Aorta (tissue), 5 donors: Measurements from ENCODE around the gene PARP3. TPM values are rescaled to one million over a fixed set of nuclear protein-coding genes. Genes with fewer than 3 reads are reported as not detected.
A peak's percentile ranks its signal among the peaks of the same experiment; 100 is the strongest.

Source experiments
- ATAC-seq: fragments of 200-7000 bp; cut with Tn5 transposase; one replicate; pipeline ENCODE4 v1.9.1; 2022; ENCODE audit warnings: moderate library complexity; ENCODE audit not compliant: low FRiP score
- DNase-seq, 2 donors: peaks; one replicate each; pipeline ENCODE4 v3.0.0-alpha.2; 2020
- H3K27ac ChIP-seq, 2 donors: one replicate each; pipeline ENCODE4 v1.5.1; 2013; ENCODE audit warnings: low read length in 2 of 2, mild to moderate bottlenecking in 2 of 2, moderate library complexity in 2 of 2, control low read depth in 1 of 2, inconsistent platforms in 1 of 2, low read depth in 1 of 2
- H3K27me3 ChIP-seq, 2 donors: one replicate each; pipeline ENCODE4 v1.6.1; 2013; ENCODE audit warnings: control low read depth in 1 of 2, low read length in 1 of 2, mild to moderate bottlenecking in 1 of 2, moderate library complexity in 1 of 2; ENCODE audit not compliant: insufficient read depth in 2 of 2, control insufficient read depth in 1 of 2
- H3K36me3 ChIP-seq, 2 donors: one replicate each; pipeline ENCODE4 v1.6.1; 2013; ENCODE audit warnings: control low read depth in 1 of 2, low read length in 1 of 2, mild to moderate bottlenecking in 1 of 2; ENCODE audit not compliant: insufficient read depth in 2 of 2, control insufficient read depth in 1 of 2
- H3K4me1 ChIP-seq, 2 donors: one replicate each; pipeline ENCODE4 v1.6.1; 2013; ENCODE audit warnings: low read length in 2 of 2, control low read depth in 1 of 2, mild to moderate bottlenecking in 1 of 2, moderate library complexity in 1 of 2; ENCODE audit not compliant: insufficient read depth in 2 of 2, control insufficient read depth in 1 of 2
- H3K4me3 ChIP-seq, 2 donors: one replicate each; pipeline ENCODE4 v1.5.1; 2013; ENCODE audit warnings: low read length in 2 of 2, control low read depth in 1 of 2, mild to moderate bottlenecking in 1 of 2
- H3K9me3 ChIP-seq: one replicate; pipeline ENCODE4 v1.6.1; 2013; ENCODE audit warnings: mild to moderate bottlenecking, low read length; ENCODE audit not compliant: control insufficient read depth
- WGBS, 2 donors: extraction: QIAGEN DNeasy Blood & Tissue Kit; methylation state at CpG; one replicate each; pipeline ENCODE4 v1.1.7; 2013; 5-methylcytosine and 5-hydroxymethylcytosine counted together
- intact Hi-C, 2 donors: fragments of 100-400 bp; cut with DNase I; formaldehyde crosslinking; loops; one replicate each; pipeline versions ENCODE4 v1.14.2 to v1.15.0; 2022
- polyA plus RNA-seq, 2 donors: library from polyadenylated mRNA; stranded (reverse); fragments of 200-250 nt; gene quantifications; one replicate each; pipeline ENCODE4 v1.2.3, GENCODE V29; 2013
- total RNA-seq, 2 donors: library from RNA; stranded (reverse); fragmentation: NEBNext Ultra II Directional; extraction: Animal tissue kit (Norgen Biotek cat#: 25700); gene quantifications; one replicate each; pipeline ENCODE4 v1.2.1, GENCODE V29; 2021
- donor health status: healthy with polysubstance abuse.
- donor health status: Bipolar disorder and iron deficiency.
- donor health status: DM: no; HTN: no; CAD: no.
- donor health status: DM: no; HTN: no; CAD: no.
- donor health status: DM: yes; HTN: yes; CAD: no.

Gene PARP3
- total and polyA plus RNA-seq, 4 donors = 11.0 to 35.0 (median 14.9) TPM

- no peak overlapping the region for H3K27ac ChIP-seq
- no peaks in the 10 kb centered on the region for H3K9me3 ChIP-seq
- DNase-seq (peak in 1 of 2 donors; percentile 46), ATAC-seq (no peak)
- intact Hi-C loops = no loop called here
- H3K36me3 ChIP-seq = peaks cover 0 to 8% of the 10 kb centered on the region in 2 donors
- H3K4me3 ChIP-seq = no peak overlapping the region
- no peaks in the 10 kb centered on the region for H3K27me3 ChIP-seq
- 91 to 92% methylated on average over 9 of the region's 9 CpGs for WGBS, 2 donors
- no peaks in the 10 kb centered on the region for H3K4me1 ChIP-seq
Observed at GRCh38 chr3:51938780-51939425, 3.3 kb upstream of the PARP3 start.

- Histone ChIP-seq H3K4me3 (peak overlapping the region; percentile 64 to 72), H3K27me3 (no peaks in the 10 kb centered on the region), H3K27ac (no peak overlapping the region), H3K9me3 (no peaks in the 10 kb centered on the region), H3K4me1 (no peaks in the 10 kb centered on the region), H3K36me3 (peaks cover 0 to 2% of the 10 kb centered on the region in 2 donors)
- DNase-seq (peak in 1 of 2 donors; percentile 49), ATAC-seq (no peak)
- 30 to 34% methylated on average over 13 of the region's 13 CpGs for WGBS, 2 donors
- intact Hi-C loops = no loop called here
Observed at GRCh38 chr3:51940648-51941462, 1.3 kb upstream of the PARP3 start.

GRCh38 chr3:51941463-51941797 lies 733 bp upstream of the PARP3 start:
- 0% methylated on average over 19 to 20 of the region's 20 CpGs for WGBS, 2 donors
- Histone ChIP-seq H3K9me3 (no peaks in the 10 kb centered on the region), H3K27ac (no peak overlapping the region), H3K4me1 (no peaks in the 10 kb centered on the region), H3K4me3 (peak overlapping the region; percentile 64 to 72), H3K27me3 (no peaks in the 10 kb centered on the region), H3K36me3 (peaks cover 0 to 2% of the 10 kb centered on the region in 2 donors)
- ATAC-seq (no peak), DNase-seq (no peak)
- intact Hi-C loops = no loop called here

- intact Hi-C loops = loop anchor here in 1 of 2 donors (1.0 kb wide), 1 partner anchor 31 kb away; the partner anchor contains the start of gene ABHD14B
- H3K4me1 ChIP-seq = no peaks in the 10 kb centered on the region
- peak overlapping the region; percentile 83 to 94 for H3K27ac ChIP-seq
- no peaks in the 10 kb centered on the region for H3K36me3 ChIP-seq
- H3K4me3 ChIP-seq = peak overlapping the region; percentile 19 to 38
- WGBS, 2 donors = 42 to 43% methylated on average over 17 of the region's 17 CpGs
- no peaks in the 10 kb centered on the region for H3K9me3 ChIP-seq
- DNase-seq (peak; percentile 79 to 88), ATAC-seq (peak; percentile 28)
- H3K27me3 ChIP-seq = no peaks in the 10 kb centered on the region
Observed at GRCh38 chr3:51942603-51943450, 664 bp downstream of the PARP3 start.

GRCh38 chr3:51943451-51944391 lies 1.6 kb downstream of the PARP3 start:
- intact Hi-C loops = no loop called here
- no peak overlapping the region for H3K4me3 ChIP-seq
- no peaks in the 10 kb centered on the region for H3K36me3 ChIP-seq
- WGBS, 2 donors = 96 to 97% methylated on average over 21 of the region's 21 CpGs
- H3K4me1 ChIP-seq = no peaks in the 10 kb centered on the region
- no peaks in the 10 kb centered on the region for H3K27me3 ChIP-seq
- no peak overlapping the region for H3K27ac ChIP-seq
- ATAC-seq = no peak
- H3K9me3 ChIP-seq = no peaks in the 10 kb centered on the region
- peak; percentile 57 to 73 for DNase-seq

GRCh38 chr3:51944451-51945021 lies 2.4 kb downstream of the PARP3 start:
- intact Hi-C loops = no loop called here
- no peaks in the 10 kb centered on the region for H3K27me3 ChIP-seq
- ATAC-seq (no peak), DNase-seq (peak; percentile 41 to 75)
- H3K4me1 ChIP-seq = no peaks in the 10 kb centered on the region
- whole genome bisulfite sequencing, 2 donors = 85 to 91% methylated on average over 11 of the region's 11 CpGs
- H3K27ac ChIP-seq = no peak overlapping the region
- no peak overlapping the region for H3K4me3 ChIP-seq
- H3K36me3 ChIP-seq = no peaks in the 10 kb centered on the region
- H3K9me3 ChIP-seq = no peaks in the 10 kb centered on the region

GRCh38 chr3:51945031-51945840 lies 3.1 kb downstream of the PARP3 start:
- Histone ChIP-seq H3K9me3 (no peaks in the 10 kb centered on the region), H3K4me3 (no peak overlapping the region), H3K36me3 (no peaks in the 10 kb centered on the region), H3K4me1 (no peaks in the 10 kb centered on the region), H3K27ac (no peak overlapping the region), H3K27me3 (no peaks in the 10 kb centered on the region)
- intact Hi-C loops = no loop called here
- no peak for ATAC-seq
- 83 to 89% methylated on average over 15 to 18 of the region's 18 CpGs for WGBS, 2 donors
- peak; percentile 48 to 69 for DNase-seq
